Measurements from ENCODE around the gene PTPRT.
"Not testable (repeated sequence)": the region's sequence is repeated elsewhere in the genome, so short reads cannot be mapped to it uniquely, and the experiment has no call there.

PTPRT gene

GRCh38 chr20:42281801-42282200 is 907.9 kb downstream of the PTPRT start:
- DNase-seq (ENCODE audit: low read depth) = no peak

- no peak for DNase-seq (ENCODE audit: low read depth)
Observed at GRCh38 chr20:42276718-42277602, 912.7 kb downstream of the PTPRT start.

DNA sequence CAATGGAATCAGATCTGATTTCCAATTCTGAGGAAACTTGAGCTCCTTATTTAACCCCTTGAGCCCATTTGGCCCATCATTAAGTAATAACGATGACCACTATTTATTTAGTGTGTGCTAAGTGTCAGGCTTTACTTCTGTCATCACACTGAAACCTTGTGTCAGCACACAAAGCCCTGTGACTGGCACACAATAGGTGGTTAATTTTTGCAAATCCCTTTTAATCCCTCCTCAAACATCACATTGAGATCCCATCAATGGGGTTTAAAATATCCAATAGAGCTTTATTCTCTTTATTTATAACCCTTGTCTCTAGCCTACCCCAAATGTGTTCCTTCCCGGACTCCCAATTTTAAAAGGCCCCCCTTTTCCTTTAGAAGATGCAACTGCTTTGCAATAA is 914.7 kb downstream of the PTPRT start:
- no peak for DNase-seq (ENCODE audit: low read depth)

DNA sequence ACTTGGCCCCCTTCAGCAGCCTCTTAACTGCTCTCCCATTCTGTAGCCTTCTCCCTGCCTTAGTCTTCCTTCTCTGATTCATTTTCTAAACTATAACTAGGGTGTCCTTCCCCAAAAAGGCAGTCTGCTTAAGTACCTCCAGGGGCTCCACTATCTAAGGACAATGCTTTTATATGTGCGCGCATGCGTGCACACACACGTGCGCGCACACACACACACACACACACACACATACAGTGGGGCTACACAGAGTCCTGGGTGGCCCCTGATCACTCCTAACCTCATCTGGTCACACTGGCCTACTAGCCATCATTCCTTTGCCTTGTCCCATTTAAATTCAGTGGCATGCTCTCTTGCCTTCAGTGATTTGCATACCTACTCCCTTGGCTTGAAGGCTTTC is 917.2 kb downstream of the PTPRT start:
- DNase-seq (ENCODE audit: low read depth) = no peak

GRCh38 chr20:42270539-42270938 is 919.2 kb downstream of the PTPRT start:
- DNase-seq (ENCODE audit: low read depth) = no peak

- no peak for DNase-seq (ENCODE audit: low read depth)
Observed at GRCh38 chr20:42267793-42268384, 921.8 kb downstream of the PTPRT start.

DNA sequence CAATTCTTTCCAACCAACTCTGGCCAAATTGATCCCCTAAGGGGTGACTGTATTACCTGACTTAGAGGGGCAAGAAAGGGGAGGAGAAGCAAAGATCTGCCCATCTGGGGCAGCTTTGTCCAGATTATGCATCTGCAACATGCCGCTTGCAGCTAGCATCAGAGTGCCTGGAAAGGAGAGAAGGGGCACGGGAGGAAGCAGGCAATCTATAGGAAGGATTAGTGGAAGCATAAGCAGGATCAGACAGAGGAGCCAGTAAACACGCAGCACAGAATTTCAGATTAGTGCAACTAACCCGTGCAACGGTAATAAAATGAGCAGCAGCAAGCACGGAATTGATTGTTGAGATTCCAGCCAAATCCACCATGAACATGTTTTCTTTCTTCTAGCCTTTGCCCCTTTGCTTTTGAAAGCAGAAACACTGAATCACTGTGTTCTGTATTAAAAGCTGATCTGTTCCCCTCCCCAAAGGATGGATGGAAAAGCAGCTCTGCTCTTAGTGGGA is 927.9 kb downstream of the PTPRT start:
- DNase-seq (ENCODE audit: low read depth) = no peak

GRCh38 chr20:42260184-42260583 is 929.5 kb downstream of the PTPRT start:
- no peak for DNase-seq (ENCODE audit: low read depth)

GRCh38 chr20:42259389-42259788 is 930.3 kb downstream of the PTPRT start:
- no peak for DNase-seq (ENCODE audit: low read depth)

GRCh38 chr20:42258564-42259302 is 931.0 kb downstream of the PTPRT start:
- no peak for DNase-seq (ENCODE audit: low read depth)

DNA sequence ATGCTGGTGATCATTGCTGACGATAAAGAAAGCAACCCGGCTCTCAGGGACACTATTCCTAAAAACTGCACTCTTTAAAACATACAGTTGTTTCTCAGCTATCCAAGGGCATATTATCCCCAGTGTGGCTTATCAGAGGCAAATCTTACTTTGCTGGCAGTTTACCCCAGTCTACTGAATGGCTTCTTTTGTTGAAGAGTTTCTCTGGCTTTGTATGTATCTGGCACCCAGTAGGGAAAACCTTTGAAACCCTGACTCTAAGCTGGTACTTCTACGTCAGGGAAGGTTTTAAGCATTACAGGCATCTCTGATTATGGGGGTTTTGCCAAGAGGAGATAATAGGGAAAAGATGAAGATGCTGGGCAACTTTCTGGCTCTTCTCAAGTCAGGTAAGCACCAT is 933.9 kb downstream of the PTPRT start:
- DNase-seq (ENCODE audit: low read depth) = no peak

DNA sequence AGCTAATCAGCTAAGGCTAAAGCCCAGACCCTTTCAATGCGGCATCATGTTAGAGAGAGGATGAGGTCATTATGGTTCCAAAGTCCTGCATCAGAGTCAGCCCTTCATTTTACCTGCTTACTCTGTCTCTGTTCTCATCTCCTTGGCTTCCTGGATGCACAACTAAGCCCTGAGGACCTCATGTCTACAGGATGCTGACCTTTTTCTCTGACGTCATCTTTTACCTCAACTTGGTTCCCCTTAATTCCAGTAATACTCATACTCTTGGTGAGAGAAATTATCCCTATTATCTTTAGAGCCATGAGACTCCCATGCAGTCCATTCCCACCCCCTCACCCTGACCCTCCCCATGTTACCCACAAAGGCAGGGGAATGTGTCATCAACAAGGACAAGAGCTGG is 935.0 kb downstream of the PTPRT start:
- DNase-seq (ENCODE audit: low read depth) = no peak

DNA sequence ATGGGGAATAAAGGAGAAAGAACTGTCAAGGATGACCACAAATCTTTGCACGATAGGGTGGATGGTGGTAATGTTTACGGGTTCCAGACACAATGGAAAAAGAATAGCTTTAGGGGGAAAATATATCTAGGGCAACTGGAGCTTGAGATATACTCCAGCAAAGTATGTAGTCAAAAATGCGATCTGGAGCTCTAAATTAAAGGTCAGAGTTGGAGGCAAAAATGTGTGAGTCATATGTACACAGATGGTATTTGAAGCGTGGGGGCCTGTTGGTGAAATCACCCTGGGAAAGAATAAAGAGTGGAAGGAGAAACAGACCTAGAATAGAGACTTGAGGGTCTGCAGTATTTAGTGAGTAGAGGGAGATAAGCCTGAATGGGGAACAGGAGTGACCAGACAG is 937.6 kb downstream of the PTPRT start:
- DNase-seq (ENCODE audit: low read depth) = no peak

GRCh38 chr20:42218621-42219374 is 970.9 kb downstream of the PTPRT start:
- no peak for DNase-seq (ENCODE audit: low read depth)

DNA sequence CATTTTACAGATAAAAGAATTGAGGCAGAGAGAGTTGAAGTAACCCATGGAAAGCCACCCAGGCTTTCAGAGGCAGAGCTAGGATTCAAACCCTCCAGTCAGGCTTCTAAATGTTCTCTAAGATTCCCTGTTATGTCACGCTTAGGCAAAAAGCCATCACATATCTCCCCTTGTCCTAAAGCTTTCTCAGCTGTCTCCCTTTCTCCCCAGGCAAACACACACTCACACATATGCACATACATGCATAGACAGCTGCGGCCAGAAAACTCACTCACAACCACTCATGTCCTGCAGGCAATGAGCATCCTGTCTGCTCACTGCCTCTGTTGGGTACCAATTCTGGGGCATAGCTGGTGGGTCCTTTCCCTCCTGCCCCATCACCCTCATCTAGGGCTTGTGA is 975.6 kb downstream of the PTPRT start:
- no peak for DNase-seq (ENCODE audit: low read depth)

DNA sequence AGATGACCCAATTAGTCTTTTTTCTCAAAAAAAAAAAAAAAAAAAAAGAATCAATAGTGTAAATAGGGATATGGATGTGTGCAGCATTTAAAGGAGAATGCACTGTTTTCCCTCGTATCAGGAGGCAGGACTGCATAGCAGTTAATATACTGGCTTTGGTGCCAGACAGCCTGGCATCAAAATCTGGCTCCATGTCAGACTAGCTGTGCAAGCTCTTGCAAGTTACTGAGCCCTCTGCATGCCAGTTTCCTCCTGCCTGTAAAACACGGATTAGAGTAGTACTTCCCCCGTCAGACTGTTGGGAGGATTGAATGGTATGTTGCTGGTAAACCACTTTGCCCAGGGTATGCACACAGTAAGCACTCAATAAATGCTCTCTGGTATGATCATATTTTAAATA is 977.3 kb downstream of the PTPRT start:
- DNase-seq (ENCODE audit: low read depth) = no peak

DNA sequence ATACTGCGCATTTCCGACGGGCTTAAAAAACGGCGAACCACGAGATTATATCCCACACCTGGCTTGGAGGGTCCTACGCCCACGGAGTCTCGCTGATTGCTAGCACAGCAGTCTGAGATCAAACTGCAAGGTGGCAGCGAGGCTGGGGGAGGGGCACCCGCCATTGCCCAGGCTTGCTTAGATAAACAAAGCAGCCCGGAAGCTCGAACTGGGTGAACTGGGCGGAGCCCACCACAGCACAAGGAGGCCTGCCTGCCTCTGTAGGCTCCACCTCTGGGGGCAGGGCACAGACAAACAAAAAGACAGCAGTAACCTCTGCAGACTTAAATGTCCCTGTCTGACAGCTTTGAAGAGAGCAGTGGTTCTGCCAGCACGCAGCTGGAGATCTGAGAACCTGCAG is 983.1 kb downstream of the PTPRT start:
- not testable (repeated sequence) for DNase-seq (ENCODE audit: low read depth)

DNA sequence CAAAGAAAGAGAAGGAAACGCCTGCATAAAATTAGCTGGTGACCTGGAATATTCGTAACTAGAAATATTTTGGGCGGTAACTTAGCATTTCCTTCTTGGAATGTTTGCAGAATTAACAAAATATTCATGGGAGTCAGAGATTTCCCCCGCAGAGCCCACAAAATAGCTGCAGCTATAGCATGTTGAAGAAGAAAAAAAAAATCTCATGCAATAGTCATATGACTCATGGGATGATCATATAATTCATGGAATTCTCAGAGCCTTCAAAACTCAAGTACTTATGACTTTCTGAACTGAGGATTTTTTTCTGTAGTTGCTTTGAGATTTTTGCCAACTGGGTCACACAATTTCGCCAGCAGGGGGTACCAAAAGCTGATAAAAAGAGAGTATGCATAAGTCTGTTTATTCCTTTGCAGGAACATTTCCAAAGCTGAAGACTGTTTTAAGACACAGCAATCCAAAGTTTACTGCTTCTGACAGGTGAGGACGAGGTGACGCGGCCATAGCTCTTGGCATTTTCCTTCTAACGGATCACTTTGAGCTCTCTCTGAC is 985.5 kb downstream of the PTPRT start:
- DNase-seq (ENCODE audit: low read depth) = no peak

GRCh38 chr20:42197599-42197998 is 992.1 kb downstream of the PTPRT start:
- no peak for DNase-seq (ENCODE audit: low read depth)

GRCh38 chr20:42193119-42193518 is 996.6 kb downstream of the PTPRT start:
- no peak for DNase-seq (ENCODE audit: low read depth)

- no peak for DNase-seq (ENCODE audit: low read depth)
Observed at GRCh38 chr20:42192321-42192720, 997.4 kb downstream of the PTPRT start.
